Thyroid gland (tissue), 4 donors: ENCODE results near the gene POLD1. TPM values are rescaled to one million over a fixed set of nuclear protein-coding genes. Genes with fewer than 3 reads are reported as not detected.

Source experiments
- DNase-seq, 2 donors: peaks; one replicate each; pipeline ENCODE4 v3.0.0-alpha.2; 2019
- H3K27ac ChIP-seq, 3 donors: fragments of 200-600 bp; sonication (generic); 1 replicate in 2 of 3; 2 replicates in 1 of 3; pipeline ENCODE4 v1.5.1; 2016 to 2019; ENCODE audit warnings: mild to moderate bottlenecking in 1 of 3, moderate library complexity in 1 of 3
- H3K27me3 ChIP-seq: fragments of 200-600 bp; sonication (generic); one replicate; pipeline ENCODE4 v1.5.1; 2019
- H3K36me3 ChIP-seq, 2 donors: fragments of 200-600 bp; sonication (generic); one replicate each; pipeline ENCODE4 v1.5.1; 2016 to 2019
- H3K4me1 ChIP-seq, 2 donors: fragments of 200-600 bp; sonication (generic); one replicate each; pipeline ENCODE4 v1.5.1; 2017 to 2019
- H3K4me3 ChIP-seq, 3 donors: fragments of 200-600 bp; sonication (generic); replicated peaks in 1 of 3; 1 replicate in 2 of 3; 2 replicates in 1 of 3; pipeline ENCODE4 v1.5.1; 2016; ENCODE audit warnings: mild to moderate bottlenecking in 1 of 3
- H3K9me3 ChIP-seq: fragments of 200-600 bp; sonication (generic); one replicate; pipeline ENCODE4 v1.5.1; 2017
- CTCF ChIP-seq, 6 experiments: fragments of 200-600 bp in 3 of 6; fragments of 450-650 bp in 3 of 6; sonication (generic) in 3 of 6; IDR thresholded peaks; one replicate each; pipeline ENCODE4 v1.5.1; 2016 to 2019; ENCODE audit warnings: antibody characterized with exemption in 6 of 6, mild to moderate bottlenecking in 2 of 6, inconsistent platforms in 1 of 6, moderate library complexity in 1 of 6
- POLR2A ChIP-seq, 2 donors: fragments of 450-650 bp; IDR thresholded peaks; one replicate each; pipeline ENCODE4 v1.6.1; 2017; ENCODE audit warnings: antibody characterized with exemption in 2 of 2, mild to moderate bottlenecking in 2 of 2, moderate library complexity in 1 of 2
- WGBS, 2 donors: methylation state at CpG; one replicate each; pipeline ENCODE4 v1.1.5; 2017; 5-methylcytosine and 5-hydroxymethylcytosine counted together
- intact Hi-C: fragments of 100-400 bp; cut with DNase I; formaldehyde crosslinking; loops from one replicate; pipeline ENCODE4 v1.15.1; 2023
- total RNA-seq, 4 donors: library from RNA; depleted of rRNA; stranded (reverse); fragments of >200 nt; gene quantifications; one replicate each; pipeline ENCODE4 v1.2.3, GENCODE V29; 2016

The POLD1 gene
- total RNA-seq, 4 donors from 2014 or later: 12.9 to 27.5 (median 19.0) TPM

- H3K4me3 ChIP-seq: no peak overlapping the region
- intact Hi-C loops: no loop called here
- DNase-seq: no peak
- TF ChIP-seq CTCF (IDR thresholded peaks at IDR 0.05) (no peak), POLR2A (IDR thresholded peaks at IDR 0.05) (no peak)
- H3K4me1 ChIP-seq: peaks cover 4 to 16% of the 10 kb centered on the region in 2 donors
- H3K36me3 ChIP-seq: no peaks in the 10 kb centered on the region
- no peaks in the 10 kb centered on the region for H3K27me3 ChIP-seq
- H3K27ac ChIP-seq: no peak overlapping the region
- no peaks in the 10 kb centered on the region for H3K9me3 ChIP-seq
- 95 to 96% methylated on average over 4 to 9 of the region's 9 CpGs for WGBS, 2 donors
These were observed 9.9 kb downstream of the POLD1 start for GRCh38 chr19:50394017-50394416.

GRCh38 chr19:50398675-50399367 is 14.7 kb downstream of the POLD1 start:
- 87 to 90% methylated on average over 12 to 13 of the region's 13 CpGs for WGBS, 2 donors
- H3K9me3 ChIP-seq: no peaks in the 10 kb centered on the region
- TF ChIP-seq POLR2A (IDR thresholded peaks at IDR 0.05) (no peak), CTCF (IDR thresholded peaks at IDR 0.05) (no peak)
- H3K4me1 ChIP-seq: no peaks in the 10 kb centered on the region
- no peaks in the 10 kb centered on the region for H3K36me3 ChIP-seq
- H3K4me3 ChIP-seq: no peak overlapping the region
- intact Hi-C loops: no loop called here
- H3K27me3 ChIP-seq: no peaks in the 10 kb centered on the region
- no peak overlapping the region for H3K27ac ChIP-seq
- no peak for DNase-seq

GRCh38 chr19:50399368-50399745 is 15.2 kb downstream of the POLD1 start:
- no peaks in the 10 kb centered on the region for H3K4me1 ChIP-seq
- no peak for DNase-seq
- no peaks in the 10 kb centered on the region for H3K27me3 ChIP-seq
- H3K36me3 ChIP-seq: no peaks in the 10 kb centered on the region
- no peaks in the 10 kb centered on the region for H3K9me3 ChIP-seq
- TF ChIP-seq CTCF (IDR thresholded peaks at IDR 0.05) (no peak), POLR2A (IDR thresholded peaks at IDR 0.05) (no peak)
- WGBS, 2 donors: 100% methylated on average over 7 to 10 of the region's 10 CpGs
- no peak overlapping the region for H3K27ac ChIP-seq
- intact Hi-C loops: no loop called here
- H3K4me3 ChIP-seq: no peak overlapping the region

- H3K4me3 ChIP-seq: no peak overlapping the region
- 96% methylated on average over 35 to 47 of the region's 48 CpGs for WGBS, 2 donors
- TF ChIP-seq CTCF (IDR thresholded peaks at IDR 0.05): no peak
- no peak for TF ChIP-seq POLR2A (IDR thresholded peaks at IDR 0.05)
- no peaks in the 10 kb centered on the region for H3K36me3 ChIP-seq
- H3K27ac ChIP-seq: no peak overlapping the region
- H3K27me3 ChIP-seq: no peaks in the 10 kb centered on the region
- DNase-seq: no peak
- H3K9me3 ChIP-seq: no peaks in the 10 kb centered on the region
- H3K4me1 ChIP-seq: no peaks in the 10 kb centered on the region
- intact Hi-C loops: no loop called here
These were observed 17.7 kb downstream of the POLD1 start for GRCh38 chr19:50401605-50402450.
